Measurements from ENCODE around the gene RPL10.

RPL10 gene

GRCh38 chrX:154430916-154431315 lies 32.7 kb downstream of the RPL10 start:
- no peak for DNase-seq (ENCODE audit: low spot score)

DNA sequence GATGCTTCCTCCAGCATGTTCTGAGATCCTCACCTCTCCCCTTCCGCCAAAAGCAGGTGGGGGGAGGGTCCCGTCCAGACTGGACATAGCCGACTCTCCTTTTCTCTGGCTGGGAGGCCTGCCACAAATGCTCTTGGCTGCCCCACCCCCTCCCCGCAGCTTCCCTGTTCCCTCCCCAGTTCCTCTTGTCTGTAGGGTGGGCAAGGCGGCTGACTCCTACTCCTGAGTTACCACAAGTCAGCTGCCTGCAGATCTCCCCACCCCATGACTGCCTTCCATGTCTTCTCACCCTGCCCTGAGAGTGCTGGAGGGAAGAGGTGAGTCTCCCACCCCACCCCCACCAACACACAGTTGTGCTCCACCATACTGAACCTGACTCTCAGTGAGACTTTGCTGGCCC lies 33.2 kb downstream of the RPL10 start:
- no peak for DNase-seq (ENCODE audit: low spot score)

- DNase-seq (ENCODE audit: low spot score), result no peak
These were observed 34.0 kb downstream of the RPL10 start for GRCh38 chrX:154432210-154432609.

- no peak for DNase-seq (ENCODE audit: low spot score)
These were observed 35.4 kb downstream of the RPL10 start for GRCh38 chrX:154433605-154434004.

DNA sequence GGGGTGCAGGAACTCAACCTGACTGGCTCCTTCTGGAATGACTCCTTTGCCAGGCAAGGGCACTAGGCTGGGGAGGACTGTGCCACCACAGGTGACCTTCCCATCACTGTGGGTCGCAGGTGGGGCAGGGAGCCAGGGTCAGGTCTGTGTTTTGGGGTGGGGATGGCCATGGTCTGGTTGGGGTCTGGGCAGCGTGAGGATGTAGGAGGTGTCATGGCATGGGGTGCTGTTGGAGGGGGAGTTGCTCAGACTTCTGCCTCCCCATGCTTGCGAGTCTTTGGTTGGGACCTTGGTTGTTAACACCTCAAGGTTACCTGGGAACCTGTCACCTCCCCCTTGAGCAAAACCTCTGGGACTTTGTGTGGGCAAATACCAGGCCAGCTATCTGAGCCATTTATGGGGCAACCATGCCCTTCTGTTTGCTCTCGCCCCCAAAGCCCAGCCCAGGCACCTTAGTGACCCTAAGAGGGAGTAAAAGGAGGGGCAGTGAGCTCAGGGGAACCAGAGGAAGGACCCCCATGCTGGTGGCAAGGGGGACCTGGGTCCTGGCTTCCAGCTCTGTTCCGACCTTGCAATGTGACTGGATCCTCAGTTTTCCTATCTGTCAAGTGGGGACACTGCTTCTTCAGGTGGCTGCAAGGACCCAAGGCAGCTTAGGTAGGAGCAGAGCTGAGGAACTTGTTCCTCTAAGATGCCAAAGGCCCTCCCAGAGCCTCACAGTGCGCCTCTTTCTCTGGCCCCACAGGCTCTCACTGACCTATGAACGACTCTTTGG lies 36.4 kb downstream of the RPL10 start:
- no peak for DNase-seq (ENCODE audit: low spot score)

GRCh38 chrX:154435171-154435733 lies 37.1 kb downstream of the RPL10 start:
- no peak for DNase-seq (ENCODE audit: low spot score)

DNA sequence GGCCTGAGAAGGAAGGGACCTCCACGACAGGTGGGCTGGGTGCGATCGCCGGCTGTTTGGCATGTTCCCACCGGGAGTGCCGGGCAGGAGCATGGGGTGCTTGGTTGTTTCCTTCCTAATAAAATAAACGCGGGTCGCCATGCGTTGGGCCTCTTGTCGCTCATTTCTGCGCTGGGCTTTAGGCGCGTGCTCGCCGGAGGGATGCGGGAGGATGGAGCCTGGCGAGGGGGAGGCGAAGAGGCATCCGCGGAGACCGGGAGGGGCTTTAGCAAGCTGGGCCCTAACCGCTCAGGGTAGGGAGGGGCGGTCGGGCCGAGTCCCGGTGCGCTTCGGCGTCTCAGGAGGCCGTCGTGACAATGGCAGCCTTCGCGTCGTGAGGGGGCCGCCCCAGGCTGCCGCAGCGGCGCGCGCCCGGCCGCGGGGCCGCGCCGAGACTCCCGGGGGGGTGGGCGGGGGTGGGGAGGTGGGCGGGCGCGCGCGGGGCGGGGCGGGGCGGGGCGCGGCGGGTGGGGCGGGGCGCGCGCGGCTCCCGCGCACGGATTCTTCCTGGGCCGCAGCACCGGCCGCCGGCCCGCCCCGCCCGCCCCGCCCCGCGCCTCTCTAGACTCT lies 38.3 kb downstream of the RPL10 start:
- DNase-seq (ENCODE audit: low spot score), result peak; percentile 20

GRCh38 chrX:154436983-154437752 lies 39.0 kb downstream of the RPL10 start, which contains the start of gene GDI1:
Gene GDI1 (plus strand): TSS chrX:154437154. CDS start chrX:154437255, 101 bp downstream.
- DNase-seq (ENCODE audit: low spot score), result peak; percentile 42

- no peak for DNase-seq (ENCODE audit: low spot score)
These were observed 40.1 kb downstream of the RPL10 start for GRCh38 chrX:154437971-154438893.

DNA sequence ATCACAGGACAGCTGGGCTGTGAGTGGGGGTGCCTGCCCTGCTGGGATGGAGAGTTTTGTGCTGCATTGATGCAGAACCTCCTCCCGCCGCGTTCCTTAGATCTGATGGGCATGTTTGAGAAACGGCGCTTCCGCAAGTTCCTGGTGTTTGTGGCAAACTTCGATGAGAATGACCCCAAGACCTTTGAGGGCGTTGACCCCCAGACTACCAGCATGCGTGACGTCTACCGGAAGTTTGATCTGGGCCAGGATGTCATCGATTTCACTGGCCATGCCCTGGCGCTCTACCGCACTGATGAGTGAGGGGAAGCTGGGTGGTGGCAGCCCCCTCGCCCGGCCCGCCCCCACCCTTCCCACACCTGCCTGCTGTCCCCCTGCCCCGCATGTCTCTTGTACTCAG lies 41.7 kb downstream of the RPL10 start:
- DNase-seq (ENCODE audit: low spot score), result no peak

DNA sequence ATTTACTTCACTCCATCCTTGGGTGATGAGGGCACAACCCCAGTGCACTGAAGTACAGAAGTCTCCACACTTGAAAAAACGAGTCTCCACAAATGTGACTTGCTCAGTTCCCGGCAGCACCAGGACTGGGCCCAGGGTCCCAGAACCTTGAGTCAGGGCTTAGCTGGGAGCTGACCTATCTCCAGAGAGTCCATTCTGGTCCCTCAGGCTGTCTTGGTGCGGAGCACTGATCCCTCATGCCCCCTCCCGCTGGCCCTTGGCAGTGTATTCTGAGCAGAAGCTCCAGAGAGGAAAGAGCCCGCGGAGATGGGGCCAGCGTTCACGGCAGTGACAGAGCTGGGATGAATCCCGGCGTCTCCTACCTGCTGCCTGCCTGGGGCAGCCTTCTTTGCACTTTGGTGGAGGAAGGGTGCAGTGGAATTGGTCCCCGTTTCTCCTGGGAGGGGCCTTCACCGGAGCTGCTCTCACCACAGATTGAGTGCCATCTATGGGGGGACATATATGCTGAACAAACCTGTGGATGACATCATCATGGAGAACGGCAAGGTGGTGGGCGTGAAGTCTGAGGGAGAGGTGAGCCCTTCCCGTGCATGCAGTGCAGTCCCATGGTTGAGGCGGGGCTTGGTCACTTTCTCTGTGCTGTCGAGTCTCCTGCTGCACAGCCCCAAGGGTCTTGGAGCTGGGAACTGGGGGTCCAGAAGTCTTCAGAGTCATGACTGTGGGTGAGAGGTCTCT lies 42.6 kb downstream of the RPL10 start:
- DNase-seq (ENCODE audit: low spot score), result no peak

GRCh38 chrX:154441564-154441963 lies 43.4 kb downstream of the RPL10 start:
- DNase-seq (ENCODE audit: low spot score), result no peak

- no peak for DNase-seq (ENCODE audit: low spot score)
These were observed 44.0 kb downstream of the RPL10 start for GRCh38 chrX:154441984-154442707.

- no peak for DNase-seq (ENCODE audit: low spot score)
These were observed 45.3 kb downstream of the RPL10 start for GRCh38 chrX:154443479-154443910.

DNA sequence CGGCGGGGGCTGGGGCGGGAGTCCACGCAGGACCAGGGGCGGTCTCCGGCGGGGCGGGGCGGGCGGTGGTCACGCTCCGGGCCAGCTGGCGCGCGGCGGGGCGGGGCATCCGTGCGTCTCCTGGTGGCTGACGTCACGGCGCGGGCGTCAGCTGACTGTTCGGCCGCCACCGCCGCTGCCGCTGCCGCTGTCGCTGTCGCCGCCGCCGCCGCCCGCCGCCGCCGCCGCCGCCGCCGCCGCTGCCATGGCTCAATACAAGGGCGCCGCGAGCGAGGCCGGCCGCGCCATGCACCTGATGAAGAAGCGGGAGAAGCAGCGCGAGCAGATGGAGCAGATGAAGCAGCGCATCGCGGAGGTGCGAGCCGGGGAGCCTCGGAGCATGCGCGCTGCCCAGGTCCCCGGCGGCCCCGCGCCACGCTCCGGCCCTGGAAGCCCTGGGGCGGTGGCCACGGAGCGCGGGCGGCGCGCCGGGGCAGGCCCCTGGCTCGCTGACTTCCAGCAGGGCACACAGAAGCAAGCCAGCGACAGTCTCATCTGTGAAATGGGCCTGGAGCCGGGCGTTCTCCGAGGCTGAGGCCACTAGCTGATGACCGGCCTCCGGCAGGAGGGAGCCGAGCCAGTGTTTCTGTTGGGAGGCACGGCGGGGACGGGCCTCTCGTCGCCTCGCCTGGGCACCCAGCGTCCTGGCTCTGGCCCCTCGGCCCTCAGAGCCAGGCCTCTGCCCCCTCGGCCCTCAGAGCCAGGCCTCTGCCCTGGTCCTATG lies 46.0 kb downstream of the RPL10 start, which contains the start of gene FAM50A:
FAM50A (plus strand) TSS at position 150 of the 763 bp plus-strand sequence; CDS start at position 245, 95 bp downstream.
- peak; percentile 66 for DNase-seq (ENCODE audit: low spot score)

DNA sequence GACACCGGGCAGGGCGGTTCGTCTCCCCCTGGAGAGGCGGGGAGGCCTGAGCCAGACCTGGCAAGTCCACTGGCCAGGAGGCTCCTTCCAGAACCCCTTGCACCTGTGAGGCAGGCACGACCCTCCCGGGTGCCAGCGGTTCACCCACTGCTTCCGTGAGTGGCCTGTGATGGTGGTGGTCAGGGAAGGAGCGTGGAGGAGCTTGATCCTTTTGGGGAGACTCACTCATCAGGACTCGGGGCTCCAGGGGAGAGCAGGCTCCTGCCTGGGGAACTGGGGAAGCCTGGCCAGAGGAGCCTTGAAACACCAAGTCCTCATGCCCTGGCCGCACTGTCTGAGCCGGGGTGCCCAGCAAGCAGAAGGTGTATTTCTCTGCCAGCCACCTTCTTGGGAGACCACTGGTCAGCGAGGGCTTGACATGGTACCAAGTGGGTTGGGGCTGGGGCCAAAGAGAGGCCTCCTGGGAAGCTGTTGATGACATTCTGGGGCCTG lies 46.6 kb downstream of the RPL10 start:
- no peak for DNase-seq (ENCODE audit: low spot score)

- no peak for DNase-seq (ENCODE audit: low spot score)
These were observed 47.6 kb downstream of the RPL10 start for GRCh38 chrX:154445776-154446175.

- DNase-seq (ENCODE audit: low spot score), result no peak
These were observed 48.3 kb downstream of the RPL10 start for GRCh38 chrX:154446430-154446829.

DNA sequence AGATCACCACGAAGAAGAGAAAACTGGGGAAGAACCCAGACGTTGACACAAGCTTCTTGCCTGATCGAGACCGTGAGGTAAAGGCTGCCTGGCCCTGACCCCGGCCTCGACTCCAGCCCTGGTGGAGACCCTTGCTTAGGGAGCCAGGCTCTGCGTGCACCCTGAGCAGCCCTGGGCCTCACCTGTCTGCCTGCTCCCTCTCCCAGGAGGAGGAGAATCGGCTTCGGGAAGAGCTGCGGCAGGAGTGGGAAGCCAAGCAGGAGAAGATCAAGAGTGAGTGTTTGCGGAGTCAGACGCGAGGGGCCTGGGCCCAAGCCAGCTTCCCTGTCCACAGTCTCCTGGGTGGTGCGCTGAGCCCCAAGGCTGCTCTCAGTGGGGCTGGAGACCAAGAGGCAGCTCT lies 50.3 kb downstream of the RPL10 start:
- DNase-seq (ENCODE audit: low spot score), result no peak

Measured in LoVo (cell line).